VCaP (cell line): ENCODE results near the gene APLP1.
"Not testable (repeated sequence)": the region's sequence is repeated elsewhere in the genome, so short reads cannot be mapped to it uniquely, and the experiment has no call there.

Source experiments
- H3K27ac ChIP-seq: fragments of 450-650 bp; 2 replicates; pipeline ENCODE4 v1.5.1; 2017
- TF ChIP-seq, protein P1 (sequence below): fragments of 450-650 bp; conservative IDR thresholded peaks from 2 replicates; pipeline ENCODE4 v1.5.1; 2017; ENCODE audit warnings: mild to moderate bottlenecking, moderate library complexity

Gene APLP1

DNA sequence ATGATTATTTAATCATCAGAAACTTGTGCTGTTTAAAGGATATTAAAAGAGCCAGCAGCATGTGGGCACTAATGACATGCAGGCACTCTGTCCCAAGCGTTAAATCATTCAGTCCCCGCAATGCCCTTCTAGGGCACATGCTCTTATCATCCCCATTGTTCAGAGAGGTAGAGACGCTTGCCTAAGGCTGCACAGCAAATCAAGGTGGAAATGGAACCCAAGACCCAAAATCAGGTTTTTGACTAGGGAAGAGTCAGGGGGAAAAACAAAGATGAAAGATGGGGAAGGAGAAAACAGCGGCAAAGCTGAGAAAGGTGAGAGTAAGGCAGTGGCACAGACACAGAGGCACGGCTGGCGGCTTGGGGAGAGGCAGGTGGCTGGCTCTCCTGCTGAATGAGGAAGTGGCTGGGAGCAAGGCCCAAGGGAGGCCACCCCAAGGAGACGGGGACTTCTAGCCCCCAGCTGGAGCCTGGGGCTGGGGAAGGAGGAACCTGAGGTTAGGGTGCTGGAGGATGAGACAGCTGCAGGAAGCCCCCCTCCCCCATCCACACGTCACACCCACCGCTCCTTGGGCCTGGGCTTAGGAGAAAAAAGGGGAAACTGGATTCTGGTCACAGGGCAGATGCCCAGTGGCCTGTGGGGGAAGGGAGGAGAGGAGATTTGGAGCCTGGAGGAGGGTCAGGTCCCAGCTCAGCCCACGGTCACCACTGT, 40.8 kb downstream of the APLP1 start:
- TF ChIP-seq, protein P1, sequence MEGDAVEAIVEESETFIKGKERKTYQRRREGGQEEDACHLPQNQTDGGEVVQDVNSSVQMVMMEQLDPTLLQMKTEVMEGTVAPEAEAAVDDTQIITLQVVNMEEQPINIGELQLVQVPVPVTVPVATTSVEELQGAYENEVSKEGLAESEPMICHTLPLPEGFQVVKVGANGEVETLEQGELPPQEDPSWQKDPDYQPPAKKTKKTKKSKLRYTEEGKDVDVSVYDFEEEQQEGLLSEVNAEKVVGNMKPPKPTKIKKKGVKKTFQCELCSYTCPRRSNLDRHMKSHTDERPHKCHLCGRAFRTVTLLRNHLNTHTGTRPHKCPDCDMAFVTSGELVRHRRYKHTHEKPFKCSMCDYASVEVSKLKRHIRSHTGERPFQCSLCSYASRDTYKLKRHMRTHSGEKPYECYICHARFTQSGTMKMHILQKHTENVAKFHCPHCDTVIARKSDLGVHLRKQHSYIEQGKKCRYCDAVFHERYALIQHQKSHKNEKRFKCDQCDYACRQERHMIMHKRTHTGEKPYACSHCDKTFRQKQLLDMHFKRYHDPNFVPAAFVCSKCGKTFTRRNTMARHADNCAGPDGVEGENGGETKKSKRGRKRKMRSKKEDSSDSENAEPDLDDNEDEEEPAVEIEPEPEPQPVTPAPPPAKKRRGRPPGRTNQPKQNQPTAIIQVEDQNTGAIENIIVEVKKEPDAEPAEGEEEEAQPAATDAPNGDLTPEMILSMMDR, result no peak

DNA sequence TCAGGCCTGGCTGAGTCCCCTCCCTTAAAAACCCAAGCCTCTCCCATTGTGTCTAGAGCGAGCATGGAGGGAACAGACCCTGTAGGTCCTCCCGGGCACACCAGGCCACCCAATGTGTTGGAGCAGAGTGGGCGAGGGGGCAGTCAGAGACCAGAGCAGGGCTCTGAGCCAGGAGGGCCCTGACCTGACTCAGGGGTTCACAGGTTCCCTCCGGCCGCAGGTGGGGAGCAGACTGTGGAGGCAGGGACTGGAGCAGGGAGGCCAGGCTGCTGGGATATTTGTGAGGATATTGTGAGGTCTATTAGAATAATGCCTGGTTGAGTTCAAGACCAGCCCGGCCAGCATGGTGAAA, 41.3 kb downstream of the APLP1 start:
- no peak overlapping the region for H3K27ac ChIP-seq
- TF ChIP-seq, protein P1, result no peak

More for the DNA sequence above, 40.8 kb downstream of the APLP1 start:
- H3K27ac ChIP-seq, result no peak overlapping the region

DNA sequence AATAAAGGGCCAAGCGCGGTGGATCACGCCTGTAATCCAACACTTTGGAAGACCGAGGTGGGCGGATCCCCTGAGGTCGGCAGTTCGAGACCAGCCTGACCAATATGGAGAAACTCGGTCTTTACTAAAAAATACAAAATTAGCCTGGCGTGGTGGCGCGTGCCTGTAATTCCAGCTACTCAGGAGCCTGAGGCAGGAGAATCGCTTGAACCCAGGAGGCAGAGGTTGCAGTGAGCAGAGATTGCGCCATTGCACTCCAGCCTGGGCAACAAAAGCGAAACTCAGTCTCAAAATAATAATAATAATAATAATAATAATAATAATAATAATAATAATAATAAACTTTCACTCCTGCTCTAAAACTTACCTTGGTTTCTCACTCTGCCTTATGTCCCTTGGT, 42.0 kb downstream of the APLP1 start:
- H3K27ac ChIP-seq, result not testable (repeated sequence)

DNA sequence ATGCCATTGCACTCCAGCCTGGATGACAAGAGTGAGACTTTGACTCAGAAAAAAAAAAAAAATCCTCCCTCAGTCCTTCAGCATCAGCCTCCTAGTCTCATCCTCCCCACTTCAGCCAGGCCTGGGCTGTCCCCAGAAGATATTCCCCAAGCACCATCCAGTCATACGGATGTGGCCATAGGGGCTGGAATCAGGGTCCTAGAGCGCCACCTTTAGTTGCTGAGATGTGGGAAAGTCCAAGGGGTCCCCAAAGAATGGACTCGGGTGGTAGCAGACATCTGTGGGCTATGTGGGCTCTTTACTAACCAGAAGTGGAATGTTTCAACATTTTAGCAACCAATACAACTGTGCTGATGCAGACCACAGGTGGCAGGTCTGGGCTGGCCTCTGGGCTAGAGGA, 42.8 kb downstream of the APLP1 start:
- no peak overlapping the region for H3K27ac ChIP-seq
- TF ChIP-seq, protein P1, result no peak

DNA sequence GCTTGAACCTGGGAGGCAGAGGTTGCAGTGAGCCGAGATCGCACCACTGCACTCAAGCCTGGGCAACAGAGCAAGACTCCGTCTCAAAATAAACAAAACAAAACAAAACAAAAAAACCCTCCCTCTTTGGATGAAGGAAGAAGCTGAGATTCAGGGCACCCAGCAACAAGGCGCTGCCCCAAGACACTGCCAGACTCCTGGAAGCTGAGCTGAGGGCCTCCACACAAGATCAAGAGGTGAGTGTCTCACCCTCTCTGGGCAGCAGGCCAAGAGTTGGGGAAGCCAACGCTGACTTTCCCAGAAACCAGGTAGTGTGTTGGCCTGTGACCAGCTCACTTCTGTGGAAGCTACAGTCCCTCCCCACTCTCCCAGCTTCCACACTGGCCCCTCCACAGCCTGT, 43.4 kb downstream of the APLP1 start:
- no peak overlapping the region for H3K27ac ChIP-seq
- TF ChIP-seq, protein P1, result no peak

DNA sequence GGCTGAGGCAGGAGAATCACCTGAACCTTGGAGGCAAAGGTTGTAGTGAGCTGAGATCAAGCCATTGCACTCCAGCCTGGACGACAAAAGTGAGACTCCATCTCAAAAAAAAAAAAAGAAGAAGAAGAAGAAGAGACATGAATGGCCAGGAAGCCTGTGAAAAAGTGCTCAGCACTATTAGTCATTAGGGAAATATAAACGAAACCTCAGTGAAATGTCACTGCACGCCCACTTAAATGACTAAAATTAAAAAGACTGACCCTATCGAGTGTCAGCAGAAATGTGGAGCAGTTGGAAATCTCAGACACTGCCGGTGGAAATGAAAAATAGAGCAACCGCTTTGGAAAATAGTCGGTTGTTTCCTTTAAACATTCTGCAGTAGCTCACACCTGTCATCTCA, 45.2 kb downstream of the APLP1 start:
- no peak overlapping the region for H3K27ac ChIP-seq
- TF ChIP-seq, protein P1, result no peak

DNA sequence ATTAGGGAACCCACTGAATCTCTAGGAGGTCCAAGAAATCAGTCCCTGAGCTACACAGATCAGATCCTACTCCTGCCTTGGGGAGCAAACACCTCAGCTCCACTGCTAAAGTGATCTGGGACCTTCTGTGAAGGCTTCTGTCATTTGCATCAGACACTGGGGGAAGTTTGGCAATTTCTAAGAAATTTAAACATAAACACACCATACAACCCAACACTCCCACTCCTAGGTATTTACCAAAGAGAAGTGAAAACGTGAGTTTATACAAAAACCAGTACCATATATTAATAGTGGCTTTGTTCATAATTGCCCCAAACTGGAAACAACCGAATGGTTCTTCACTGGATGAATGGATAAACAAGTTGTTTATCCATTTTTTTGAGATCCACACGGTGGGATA, 47.1 kb downstream of the APLP1 start:
- TF ChIP-seq, protein P1, result no peak
- H3K27ac ChIP-seq, result no peak overlapping the region

DNA sequence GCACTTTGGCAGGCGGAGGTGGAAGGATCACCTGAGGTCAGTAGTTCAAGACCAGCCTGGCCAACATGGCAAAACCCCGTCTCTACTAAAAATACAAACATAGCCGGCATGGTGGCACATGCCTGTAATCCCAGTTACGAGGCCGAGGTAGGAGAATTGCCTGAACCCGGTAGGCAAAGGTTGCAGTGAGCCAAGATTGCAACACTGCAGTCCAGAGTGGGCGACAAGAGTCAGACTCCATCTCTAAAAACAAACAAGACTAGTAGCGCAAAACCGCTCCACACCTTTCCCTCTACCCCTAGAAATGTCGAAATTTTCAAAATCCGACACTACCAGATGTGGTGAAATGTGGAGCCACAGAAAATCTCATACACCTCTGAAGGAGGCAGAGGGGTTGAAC, 50.9 kb downstream of the APLP1 start:
- TF ChIP-seq, protein P1, result no peak
- no peak overlapping the region for H3K27ac ChIP-seq
